Kidney (tissue), 14 donors: ENCODE results near the gene PTK6. TPM values are rescaled to one million over a fixed set of nuclear protein-coding genes. Genes with fewer than 3 reads are reported as not detected.

ENCODE experiments used
- DNase-seq, 5 donors: peaks; one replicate each; pipeline ENCODE4 v3.0.0-alpha.2; 2013 to 2020
- FAIRE-seq: peaks from 2 replicates; lab custom pipeline; 2012; peaks lifted over from hg19 to GRCh38; lab: Jason Lieb, UNC
- H3K27ac ChIP-seq, 2 donors: one replicate each; pipeline ENCODE4 v1.7.0; 2013; ENCODE audit warnings: low read depth in 2 of 2, low read length in 2 of 2, inconsistent platforms in 1 of 2
- H3K27me3 ChIP-seq: one replicate; pipeline ENCODE4 v1.7.1; 2013; ENCODE audit warnings: low read length, inconsistent platforms; ENCODE audit not compliant: control insufficient read depth, insufficient read depth
- H3K36me3 ChIP-seq, 3 donors: one replicate each; pipeline versions ENCODE4 v1.7.0 to v1.7.1; 2013; ENCODE audit warnings: low read length in 3 of 3, control low read depth in 1 of 3, inconsistent platforms in 1 of 3; ENCODE audit not compliant: insufficient read depth in 3 of 3, control insufficient read depth in 2 of 3
- H3K4me1 ChIP-seq, 3 donors: one replicate each; pipeline versions ENCODE4 v1.7.0 to v1.7.1; 2013; ENCODE audit warnings: low read length in 3 of 3, inconsistent platforms in 1 of 3, low read depth in 1 of 3; ENCODE audit not compliant: control insufficient read depth in 2 of 3, insufficient read depth in 2 of 3
- H3K4me3 ChIP-seq, 3 donors: one replicate each; pipeline versions ENCODE4 v1.7.0 to v1.8.1; 2013; ENCODE audit warnings: low read length in 3 of 3, control low read depth in 1 of 3, inconsistent platforms in 1 of 3
- H3K9ac ChIP-seq, 3 donors: one replicate each; pipeline versions ENCODE4 v1.7.0 to v1.7.1; 2013; ENCODE audit warnings: low read length in 3 of 3, control low read depth in 1 of 3, inconsistent platforms in 1 of 3
- H3K9me3 ChIP-seq, 3 donors: one replicate each; pipeline versions ENCODE4 v1.7.0 to v1.7.1; 2013; ENCODE audit warnings: low read length in 3 of 3, control low read depth in 1 of 3, inconsistent platforms in 1 of 3; ENCODE audit not compliant: control insufficient read depth in 2 of 3, insufficient read depth in 1 of 3
- CTCF ChIP-seq: IDR thresholded peaks from 3 replicates; pipeline ENCODE4 v1.5.1; 2012; ENCODE audit warnings: mild to moderate bottlenecking, moderate library complexity, borderline replicate concordance; ENCODE audit not compliant: insufficient read depth; ENCODE audit errors: extremely low read depth
- intact Hi-C: fragments of 100-400 bp; cut with DNase I; formaldehyde crosslinking; loops from one replicate; pipeline ENCODE4 v1.11.1; 2022
- polyA plus RNA-seq: library from polyadenylated mRNA; stranded (reverse); fragments of 350-450 nt; fragmentation: Illumina TruSeq; extraction: RNeasy Lipid Tissue Mini Kit (QIAGEN cat#74804); gene quantifications from one replicate; pipeline ENCODE4 v1.2.3, GENCODE V29; 2014; ENCODE audit warnings: low read depth, low replicate concordance; ENCODE audit not compliant: insufficient read depth
- total RNA-seq: library from RNA; stranded (reverse); fragmentation: NEBNext Ultra II Directional; extraction: Animal tissue kit (Norgen Biotek cat#: 25700); gene quantifications from one replicate; pipeline ENCODE4 v1.2.1, GENCODE V29; 2021
- donor health status: control.
- donor health status: control.
- donor health status: control.
- donor health status: control.
- donor health status: control.
- donor health status: DM: yes; HTN: yes; CAD: no.
- donor health status: Normal renal cell carcinoma (clear cell type).

PTK6 gene
- total and polyA plus RNA-seq, 2 donors from 2014 or later, result 0.26 to 1.1 TPM

- H3K9me3 ChIP-seq, result no peaks in the 10 kb centered on the region
- no peaks in the 10 kb centered on the region for H3K4me1 ChIP-seq
- FAIRE-seq (no peak), DNase-seq (no peak)
- H3K4me3 ChIP-seq, result no peak overlapping the region
- H3K9ac ChIP-seq, result no peak overlapping the region
- intact Hi-C loops, result no loop called here
- no peaks in the 10 kb centered on the region for H3K27me3 ChIP-seq
- no peaks in the 10 kb centered on the region for H3K36me3 ChIP-seq
- H3K27ac ChIP-seq, result no peak overlapping the region
- TF ChIP-seq CTCF, result no peak
These were observed 45.3 kb upstream of the PTK6 start for GRCh38 chr20:63582382-63583063.

- intact Hi-C loops, result no loop called here
These were observed 43.8 kb upstream of the PTK6 start for GRCh38 chr20:63580796-63581461.

GRCh38 chr20:63579017-63579694 is 42.0 kb upstream of the PTK6 start:
- no peak for TF ChIP-seq CTCF
- no peaks in the 10 kb centered on the region for H3K27me3 ChIP-seq
- peaks cover 0 to 2% (median 0%) of the 10 kb centered on the region in 3 donors for H3K4me1 ChIP-seq
- no peaks in the 10 kb centered on the region for H3K36me3 ChIP-seq
- intact Hi-C loops, result no loop called here
- H3K27ac ChIP-seq, result no peak overlapping the region
- no peak overlapping the region for H3K4me3 ChIP-seq
- peak in 1 of 5 donors; percentile 12 for DNase-seq
- H3K9ac ChIP-seq, result no peak overlapping the region
- no peak for FAIRE-seq
- H3K9me3 ChIP-seq, result no peaks in the 10 kb centered on the region

More at GRCh38 chr20:63580796-63581461, 43.8 kb upstream of the PTK6 start:
- Histone ChIP-seq H3K27ac (no peak overlapping the region), H3K4me1 (no peaks in the 10 kb centered on the region), H3K4me3 (no peak overlapping the region), H3K9me3 (no peaks in the 10 kb centered on the region), H3K9ac (no peak overlapping the region), H3K36me3 (no peaks in the 10 kb centered on the region), H3K27me3 (no peaks in the 10 kb centered on the region)
- FAIRE-seq (no peak), DNase-seq (peak in 4 of 5 donors; percentile 63 to 72 (median 68))
- TF ChIP-seq CTCF, result peak; percentile 30
